Stimulated activated CD4-positive, alpha-beta T cell treated with anti-CD3 and anti-CD28 coated beads, TNF-alpha, amount 100 ng/mL, for 48 hours (primary cell): ENCODE results near the gene IL4I1.
A peak's percentile ranks its signal among the peaks of the same experiment; 100 is the strongest.

ENCODE experiments used
- DNase-seq, 3 donors: peaks; one replicate each; pipeline ENCODE4 v3.0.0-alpha.2; 2020; ENCODE audit warnings: low read depth in 3 of 3

IL4I1 gene

DNA sequence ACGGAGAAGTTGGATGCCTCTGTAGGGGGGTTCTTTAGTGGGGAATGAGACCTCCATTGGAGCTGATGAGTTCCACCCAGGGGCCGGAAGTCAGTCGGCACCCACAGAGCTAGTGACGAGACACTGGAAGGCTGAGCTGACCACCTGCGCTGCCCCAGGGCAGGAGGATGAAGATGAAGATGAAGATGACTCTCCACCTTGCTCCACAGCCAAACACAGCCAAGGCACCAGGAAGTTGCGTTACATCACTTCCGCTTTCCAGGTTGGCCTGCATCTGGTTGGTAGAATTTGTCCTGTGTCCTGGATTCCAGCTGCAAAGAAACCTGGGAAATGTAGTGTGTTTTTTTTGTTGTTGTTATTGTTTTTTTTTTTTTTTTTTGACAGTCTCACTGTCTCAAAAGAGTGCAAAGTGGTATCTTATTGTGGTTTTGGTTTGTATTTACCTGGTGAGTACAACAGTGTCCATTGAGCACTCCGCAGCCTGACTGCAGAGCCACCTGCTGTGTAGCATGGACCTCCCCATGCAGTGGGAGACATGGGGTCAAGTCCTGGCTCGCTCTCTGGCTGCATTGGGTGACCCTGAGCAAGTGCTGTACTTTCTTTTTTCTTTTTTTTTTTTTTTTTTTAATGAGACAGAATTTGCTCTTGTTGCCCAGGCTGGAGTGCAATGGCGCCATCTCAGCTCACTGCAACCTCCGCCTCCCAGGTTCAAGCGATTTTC lies 17.3 kb downstream of the IL4I1 start:
- DNase-seq = no peak

DNA sequence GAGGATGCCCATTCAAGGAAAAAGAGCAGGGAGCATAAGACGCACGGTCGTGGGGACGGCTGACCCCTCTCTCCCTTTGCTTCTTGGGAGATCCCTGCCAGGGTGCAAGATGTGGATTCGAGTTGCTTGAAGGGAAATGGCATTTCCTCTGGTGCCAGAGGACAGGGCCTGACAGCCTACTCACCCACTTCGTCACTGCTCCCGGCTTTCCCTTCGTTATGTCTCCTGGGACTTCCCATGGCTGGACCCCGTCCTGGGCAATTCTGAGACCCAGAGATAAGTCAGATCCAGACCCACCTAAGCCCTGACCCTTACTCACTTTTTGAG lies 18.0 kb downstream of the IL4I1 start:
- no peak for DNase-seq

DNA sequence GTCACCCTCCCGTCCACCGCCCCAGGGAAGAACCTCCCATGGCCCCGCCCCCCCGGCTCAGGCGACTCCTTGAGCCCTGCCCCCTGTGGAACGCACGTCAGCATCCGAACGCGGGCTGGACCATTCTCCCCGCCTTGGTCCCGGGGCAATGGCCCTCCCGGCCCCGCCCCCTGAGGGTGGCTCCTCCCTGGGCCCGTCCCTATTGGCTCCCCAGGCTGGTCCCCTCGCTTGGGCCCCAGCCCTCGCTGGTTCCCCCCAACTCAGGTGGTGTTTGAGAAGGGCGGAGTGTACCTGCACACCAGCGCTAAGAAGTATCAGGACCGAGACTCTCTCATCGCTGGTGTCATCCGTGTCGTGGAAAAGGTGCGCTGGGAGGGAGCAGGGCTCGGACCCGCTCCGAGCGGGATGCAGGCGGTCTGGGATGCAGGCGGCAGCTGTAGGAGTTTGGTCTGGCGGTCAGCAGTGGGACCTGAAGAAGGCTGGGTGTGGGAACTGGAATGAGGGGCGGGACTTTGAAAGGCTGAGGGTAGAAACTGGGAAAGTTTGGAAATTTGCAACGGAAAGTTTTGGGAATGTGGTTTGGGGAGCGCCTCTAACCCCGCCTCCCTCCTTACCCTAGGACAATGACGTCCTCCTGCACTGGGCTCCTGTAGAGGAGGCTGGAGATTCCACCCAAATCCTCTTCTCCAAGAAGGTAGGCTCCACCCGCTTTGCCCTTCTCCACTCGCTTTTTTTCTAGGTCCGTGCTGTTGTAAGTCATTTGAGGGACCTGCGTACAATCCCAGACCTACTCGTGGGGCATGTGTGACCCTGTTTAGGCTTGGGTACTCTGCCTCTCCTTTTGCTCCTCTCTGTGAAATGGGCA lies 18.6 kb downstream of the IL4I1 start:
- DNase-seq = peak; percentile 98 to 100 (median 98)

DNA sequence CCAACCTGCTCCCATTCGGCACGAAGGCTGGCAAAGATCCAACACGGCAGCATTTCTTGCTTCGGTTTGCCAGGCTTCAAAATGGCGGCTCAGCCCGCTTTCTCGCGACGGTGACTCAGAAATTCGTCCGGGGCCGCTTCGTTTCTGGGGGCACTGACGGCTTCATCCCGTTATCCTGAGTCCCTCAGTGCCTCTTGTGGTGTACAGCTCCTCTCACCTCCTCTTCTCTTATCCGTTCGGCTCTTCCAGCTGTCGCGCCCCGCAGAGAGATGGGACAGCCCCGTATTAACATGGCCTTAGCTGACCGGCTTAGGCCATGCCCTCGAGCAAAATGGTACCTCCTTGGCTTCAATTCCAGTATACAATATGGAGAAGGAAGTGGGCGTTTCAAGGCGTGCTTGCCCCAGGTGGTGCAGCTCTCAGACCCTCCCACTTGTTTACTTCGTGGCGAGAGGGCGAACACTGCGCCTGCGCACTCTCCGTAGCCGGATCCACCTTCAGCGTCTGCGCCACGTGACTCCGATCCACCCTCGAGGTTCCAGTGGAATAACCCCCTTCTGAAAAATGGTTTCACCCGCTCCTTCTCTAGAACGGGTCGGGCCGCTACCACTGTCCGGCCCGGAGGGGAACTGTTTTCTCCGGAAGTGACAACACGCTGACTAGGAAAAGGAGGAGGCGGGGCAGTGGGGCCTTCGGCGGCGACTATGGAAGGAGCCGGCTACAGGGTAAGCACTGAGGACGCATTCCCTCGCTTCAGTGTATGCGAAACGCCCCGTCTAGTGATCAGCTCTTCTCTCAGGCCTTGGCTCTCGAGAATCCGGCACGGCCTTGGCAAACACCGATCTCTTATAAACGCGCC lies 19.4 kb downstream of the IL4I1 start, which contains the start of the genes AKT1S1 and TBC1D17:
Gene AKT1S1, minus strand, starts transcription at position 336 of the 859 bp plus-strand sequence. CDS start 4,060 bp downstream, outside the sequence.
Gene TBC1D17, plus strand, starts transcription at position 683 of the 859 bp plus-strand sequence. Its CDS starts 22 bp downstream, at position 705.
- peak; percentile 93 to 97 (median 95) for DNase-seq

DNA sequence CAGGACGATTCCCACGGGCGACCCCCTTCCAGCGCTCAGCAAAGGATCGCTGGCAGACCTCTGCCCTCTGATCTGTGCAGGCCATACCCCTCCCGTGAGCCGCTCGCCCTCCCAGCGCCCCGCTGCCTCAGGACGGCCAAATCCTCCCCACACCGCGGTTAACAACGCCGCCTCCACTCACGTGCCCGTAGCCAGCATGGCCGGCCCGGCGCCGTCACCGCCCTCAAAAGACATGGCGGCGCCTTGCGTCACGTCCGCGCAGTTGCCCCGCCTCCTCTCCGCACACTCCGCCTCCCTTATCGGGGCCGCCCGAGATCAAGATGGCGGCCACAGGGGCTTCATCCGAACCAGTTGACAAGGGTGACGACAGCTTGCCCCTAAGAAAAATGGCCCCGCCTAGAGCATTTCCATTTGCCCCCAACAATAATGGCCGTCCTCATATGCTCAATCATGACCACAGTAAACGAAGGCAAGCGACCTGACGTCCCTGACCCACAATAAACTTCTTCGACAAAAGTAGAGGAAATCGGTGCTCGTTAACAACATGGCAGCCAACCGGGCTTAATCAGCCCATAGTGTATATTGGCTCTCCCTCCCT lies 20.2 kb downstream of the IL4I1 start:
- peak; percentile 95 to 97 (median 96) for DNase-seq

DNA sequence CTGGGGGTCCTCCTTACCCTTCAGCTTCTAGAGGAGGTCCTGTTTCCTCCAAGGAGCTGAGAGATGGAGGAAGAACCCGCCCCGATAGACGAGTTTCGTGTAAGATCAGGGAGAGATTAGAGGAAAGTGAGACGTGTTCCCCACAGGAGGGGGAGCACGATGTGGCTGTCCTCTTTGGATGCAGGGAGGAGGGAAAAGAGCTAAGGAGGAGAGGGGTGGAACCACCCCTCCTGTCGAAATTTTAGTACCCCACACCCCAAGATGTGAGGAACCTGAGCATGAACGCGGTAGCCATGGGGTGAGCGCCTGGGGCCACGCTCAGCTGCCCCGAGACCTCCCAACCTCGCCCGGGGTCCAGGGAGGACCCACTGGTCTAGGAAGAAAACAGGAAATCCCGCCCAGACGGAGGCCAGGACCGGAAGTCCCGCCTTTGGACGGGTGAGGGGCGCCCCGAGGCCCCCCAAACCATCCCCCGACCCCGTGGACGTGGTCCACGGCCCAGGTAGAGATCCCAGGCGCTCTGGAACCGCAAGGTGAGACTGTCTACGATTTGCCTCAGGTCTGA lies 20.7 kb downstream of the IL4I1 start:
- peak in 2 of 3 donors; percentile 18 to 46 for DNase-seq

DNA sequence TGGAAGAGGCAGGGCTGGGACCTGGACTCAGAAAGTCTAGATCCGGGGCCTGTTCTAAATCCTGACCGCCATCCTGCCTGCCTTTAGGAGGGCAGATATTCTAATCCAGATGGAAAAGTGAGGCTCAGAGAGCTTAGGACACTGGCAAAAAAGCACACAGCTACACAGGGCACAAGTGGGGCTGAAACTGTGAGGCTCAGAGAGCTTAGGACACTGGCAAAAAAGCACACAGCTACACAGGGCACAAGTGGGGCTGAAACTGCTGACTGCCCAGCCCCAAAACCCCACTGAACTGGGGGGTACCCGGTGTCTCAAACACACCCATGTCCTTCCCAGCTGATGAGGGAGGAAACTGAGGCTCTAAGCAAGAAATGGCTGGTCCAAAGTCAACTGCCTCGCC lies 21.5 kb downstream of the IL4I1 start:
- DNase-seq = no peak

DNA sequence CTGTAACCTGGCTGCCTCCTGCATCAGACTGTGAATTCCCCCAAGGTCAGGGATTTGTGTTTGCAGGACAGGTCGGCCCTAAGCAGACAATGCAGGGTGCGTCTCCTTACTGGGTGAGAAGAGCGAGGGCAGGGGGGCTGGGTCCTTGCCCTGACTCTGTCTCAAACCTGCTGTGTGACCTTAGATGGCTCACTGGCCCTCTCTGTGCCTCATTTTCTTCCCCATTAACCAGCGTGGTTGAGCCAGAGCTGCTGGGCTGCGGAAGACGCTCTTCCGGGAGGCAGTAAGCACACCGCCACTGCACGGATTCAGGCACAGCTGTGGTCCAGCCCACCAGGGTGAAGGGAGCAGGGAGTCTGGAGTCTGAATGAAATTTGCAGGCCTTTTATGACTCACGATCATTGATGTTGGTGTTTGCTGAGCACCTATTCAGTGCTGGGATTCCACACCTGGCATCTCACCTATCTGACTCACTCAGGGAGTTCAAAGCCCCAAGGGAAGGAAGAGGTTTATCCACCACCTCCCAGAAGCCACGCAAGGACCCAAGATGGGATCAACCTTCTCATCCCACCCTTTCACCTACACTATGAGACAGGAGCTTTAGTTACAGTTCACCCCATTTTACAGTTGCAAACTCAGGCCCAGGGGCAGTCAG lies 22.1 kb downstream of the IL4I1 start:
- DNase-seq = no peak

DNA sequence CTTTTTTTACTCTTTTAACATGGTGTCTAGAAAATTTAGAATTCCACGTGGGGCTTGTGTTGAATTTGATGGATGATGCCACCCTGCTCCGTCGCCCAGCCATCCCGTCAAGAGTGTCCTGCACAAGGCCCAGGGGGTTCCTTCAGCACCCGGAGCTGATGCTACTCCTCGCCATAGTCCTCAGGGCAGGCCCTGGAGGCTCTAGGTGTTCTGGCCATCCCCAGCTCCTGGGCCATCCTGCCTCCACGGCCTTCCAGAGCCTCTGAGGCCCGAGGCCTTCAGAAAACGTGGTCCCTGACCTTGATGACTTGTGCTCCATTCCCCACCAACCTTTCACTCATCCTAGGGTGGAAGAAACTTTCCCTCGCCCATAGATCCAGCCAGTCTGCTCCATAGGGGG lies 22.9 kb downstream of the IL4I1 start:
- no peak for DNase-seq

DNA sequence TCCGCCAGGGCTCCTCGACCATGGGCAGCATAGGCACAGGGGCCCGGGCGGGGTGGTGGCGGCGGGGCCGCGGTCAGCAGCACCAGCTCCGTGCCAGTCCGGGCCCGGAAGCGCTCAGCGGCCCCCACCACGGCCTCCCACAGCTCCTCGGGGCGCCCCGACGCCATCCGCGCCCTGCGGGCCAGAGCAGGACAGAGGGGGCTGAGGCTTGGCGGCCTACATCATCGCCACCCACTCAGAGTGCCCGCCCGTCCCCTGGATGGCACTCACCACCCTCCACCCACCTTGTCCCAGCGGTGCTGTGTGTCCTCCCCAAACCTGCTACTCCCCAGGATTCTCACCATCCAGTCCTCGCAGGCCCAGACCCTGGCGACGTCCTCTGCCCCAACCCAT lies 23.6 kb downstream of the IL4I1 start:
- no peak for DNase-seq

DNA sequence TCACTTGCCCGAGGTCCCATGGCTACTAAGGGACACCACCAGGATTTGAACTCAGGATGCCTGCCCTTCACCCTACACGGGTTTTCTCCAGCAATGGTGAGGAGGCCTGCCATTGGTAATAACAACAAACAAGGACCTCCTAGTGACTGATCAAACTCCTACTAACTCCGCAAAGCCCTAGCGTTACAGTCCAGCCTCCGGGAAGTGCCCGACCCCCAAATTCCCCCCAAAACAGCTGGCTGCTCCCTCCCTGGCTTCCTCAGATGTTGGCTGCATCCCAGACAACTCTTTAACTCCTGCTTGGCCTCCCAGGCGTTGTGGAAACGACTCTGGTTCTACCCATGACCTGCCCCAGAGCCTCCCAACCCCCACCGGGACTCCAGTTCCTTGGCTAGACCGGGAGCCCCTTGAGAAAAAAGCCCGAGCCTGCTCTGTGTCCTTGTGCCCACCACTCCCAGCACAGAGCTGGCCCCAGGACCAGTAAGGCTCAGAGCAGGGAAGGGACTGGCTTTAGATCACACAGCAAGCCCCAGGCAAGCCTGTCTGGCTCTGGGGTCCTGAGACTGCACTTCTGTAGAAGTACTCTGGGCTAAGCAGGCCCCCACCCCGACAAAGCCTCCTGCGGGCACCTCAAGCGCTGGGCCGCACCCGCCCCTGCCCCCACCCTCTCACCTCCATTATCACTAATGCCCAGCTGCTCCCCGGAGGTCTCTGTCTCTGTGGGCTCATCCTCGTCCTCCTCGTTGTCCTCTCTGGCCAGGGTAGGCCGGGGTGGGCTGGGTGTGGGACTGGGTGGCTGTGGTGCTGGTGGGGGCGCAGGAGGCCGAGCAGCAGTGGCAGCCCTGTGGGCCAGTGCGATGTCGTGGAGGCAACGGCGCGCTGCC lies 24.2 kb downstream of the IL4I1 start:
- DNase-seq = no peak

DNA sequence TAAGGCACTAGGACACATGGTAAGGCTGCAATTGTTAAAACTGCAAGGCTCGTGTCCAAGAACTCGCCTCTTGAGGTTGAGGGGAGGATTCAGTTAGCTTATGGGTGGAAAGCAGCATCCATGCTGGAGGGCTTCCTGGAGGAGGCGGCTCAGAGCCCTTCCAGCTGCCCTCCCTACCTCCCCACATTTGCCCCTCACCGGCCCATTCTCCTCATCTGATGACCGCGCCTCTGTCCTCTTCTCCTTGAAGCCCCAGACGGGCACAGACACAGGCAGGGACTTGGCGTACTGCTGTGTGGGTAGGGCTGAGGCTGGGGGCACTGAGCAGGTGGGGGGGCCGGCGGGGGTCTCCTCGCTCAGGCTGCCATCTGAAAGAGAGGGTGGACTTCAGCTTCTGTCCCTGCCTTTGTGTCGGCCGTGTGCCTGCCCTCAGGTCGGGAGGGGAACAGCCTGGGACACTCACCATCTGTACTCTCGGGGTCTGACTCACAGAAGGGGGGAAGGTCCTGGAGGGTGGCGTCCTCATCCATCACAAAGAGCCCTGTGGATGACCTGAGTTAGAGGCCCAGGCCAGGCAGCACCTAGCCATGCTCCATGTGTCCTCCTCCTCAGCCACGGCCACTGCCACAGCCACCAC lies 25.2 kb downstream of the IL4I1 start:
- DNase-seq = no peak

DNA sequence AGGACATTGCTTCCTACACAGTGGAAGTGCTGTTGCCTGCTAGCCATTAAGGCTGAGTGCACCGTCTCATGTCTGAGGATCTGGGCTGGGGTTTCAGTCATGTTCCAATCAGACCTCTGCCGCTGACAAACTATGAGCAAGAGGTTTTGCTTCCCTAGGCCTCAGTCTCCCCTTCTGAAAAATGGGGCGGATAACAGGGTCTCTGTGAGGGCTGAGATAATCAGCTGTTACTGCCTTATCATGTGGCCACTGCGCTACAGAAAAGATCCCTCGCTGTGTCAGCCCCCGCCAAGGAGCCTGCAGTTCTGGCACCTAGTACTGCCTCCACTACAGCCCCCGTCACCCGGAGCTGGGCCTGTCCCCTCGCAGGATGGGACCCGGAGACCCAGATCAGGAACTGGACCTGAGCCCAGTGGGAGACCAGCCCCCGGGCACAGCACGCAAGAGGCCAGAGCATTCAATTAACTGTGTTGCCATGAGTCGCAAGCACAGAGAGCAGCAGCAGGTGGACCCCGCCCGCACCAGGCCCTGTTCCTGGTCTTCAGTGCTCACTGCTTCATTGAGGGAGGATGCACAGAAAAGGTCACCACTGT lies 26.3 kb downstream of the IL4I1 start:
- DNase-seq = no peak

DNA sequence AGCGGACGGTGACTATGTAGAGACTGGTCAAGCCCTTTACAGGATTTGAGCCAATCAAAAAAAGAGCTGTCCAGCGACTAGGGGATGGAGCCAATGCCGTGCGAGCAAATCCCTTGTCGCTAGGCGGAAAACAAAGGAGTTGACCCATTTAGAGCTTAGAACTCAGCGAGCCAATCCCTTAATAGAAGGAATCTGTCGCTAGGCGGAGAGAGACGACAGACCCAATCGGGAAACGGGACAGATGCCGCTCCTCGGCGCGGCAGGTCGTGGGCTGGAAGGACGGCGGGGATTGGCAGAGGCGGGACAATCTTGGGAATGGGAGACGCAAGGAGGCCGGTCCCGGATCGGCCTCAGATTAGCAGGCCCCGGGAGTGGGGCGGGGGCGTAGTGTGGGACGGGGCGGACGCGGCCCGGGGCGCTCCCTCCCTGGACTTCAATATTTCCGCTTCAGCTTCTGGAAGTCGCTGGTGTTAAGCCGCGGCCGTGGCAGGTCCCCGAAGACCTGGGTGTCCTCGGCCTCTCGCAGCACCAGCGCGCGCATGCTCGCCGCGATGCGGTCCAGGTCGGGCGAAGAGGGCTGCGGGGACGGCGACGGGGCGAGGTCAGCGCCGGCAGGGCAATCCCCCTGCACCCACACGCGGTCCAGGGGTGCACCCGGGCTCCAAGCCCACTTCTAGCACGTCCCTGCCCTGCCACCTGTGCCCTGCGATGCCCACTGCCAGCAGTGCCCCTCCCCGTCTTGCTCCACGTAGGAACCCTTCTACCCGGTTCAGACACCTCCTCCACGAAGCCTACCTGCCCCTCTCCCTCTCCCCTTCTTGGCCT lies 27.0 kb downstream of the IL4I1 start:
- DNase-seq = peak; percentile 82 to 87 (median 83)

DNA sequence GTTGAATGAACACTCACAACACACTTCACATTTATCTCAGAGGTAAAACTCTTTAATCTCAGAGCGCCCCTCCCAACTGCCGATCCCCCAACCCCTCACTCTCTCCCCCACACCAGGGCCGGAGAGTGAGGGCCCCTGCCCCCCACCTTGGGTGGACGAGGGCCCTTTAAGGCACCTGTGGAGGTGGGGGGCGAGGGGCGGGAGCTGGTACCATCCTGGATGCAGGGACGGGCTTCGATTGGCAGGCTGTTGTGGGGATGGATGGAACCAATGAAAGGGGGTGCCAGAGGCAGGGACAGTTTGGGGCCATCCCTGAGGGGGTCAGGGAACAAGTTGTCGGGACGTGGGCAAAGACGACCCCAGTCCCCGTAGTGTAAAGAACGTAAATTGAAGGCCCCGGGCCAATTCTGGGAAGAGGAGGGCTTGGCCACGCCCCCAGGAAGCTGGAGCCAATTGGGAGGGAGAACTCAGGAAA lies 27.6 kb downstream of the IL4I1 start:
- no peak for DNase-seq

DNA sequence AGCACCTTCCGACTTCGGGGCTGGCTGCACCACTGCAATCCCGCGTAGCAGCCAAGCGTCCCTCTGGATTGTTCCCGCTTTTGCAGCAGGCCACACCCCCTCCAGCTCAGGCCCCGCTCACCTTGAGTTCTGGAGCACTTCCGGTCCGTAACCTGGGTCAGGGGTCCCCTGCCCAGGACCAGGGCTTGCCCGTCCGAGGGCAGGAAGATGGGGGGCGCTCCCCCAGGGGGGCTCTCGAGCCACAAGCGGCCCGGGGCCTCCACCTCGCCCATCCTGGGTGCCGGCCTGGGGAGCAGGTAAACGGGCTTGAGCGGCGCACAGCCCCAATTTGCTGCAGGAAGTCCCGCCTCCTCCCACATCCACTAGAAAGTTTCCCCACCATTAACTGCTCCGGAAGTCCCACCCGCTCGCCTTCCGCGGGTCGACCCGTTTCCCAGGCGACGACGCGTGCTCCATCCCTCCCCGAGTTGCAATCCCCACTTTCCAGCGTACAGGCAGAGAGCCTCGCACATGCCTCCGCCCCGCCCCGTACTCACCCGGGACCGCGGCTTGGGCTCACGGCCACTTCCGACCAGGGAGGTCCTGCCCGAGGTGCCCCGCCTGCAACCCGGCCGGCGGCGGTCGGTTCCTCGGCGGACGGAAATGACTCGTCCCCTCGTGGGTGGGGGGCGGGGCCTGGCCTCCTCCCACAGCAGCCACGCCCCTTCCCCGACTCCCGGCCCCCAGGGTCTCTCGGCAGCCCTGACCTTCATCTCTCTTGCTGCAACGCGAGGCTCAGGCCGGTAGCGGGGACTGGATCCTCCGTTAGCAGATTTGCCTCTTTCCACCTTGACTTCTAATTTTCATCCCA lies 29.5 kb downstream of the IL4I1 start, which contains the start of gene PNKP:
Gene PNKP, minus strand, starts transcription at position 644 of the 850 bp plus-strand sequence. Its CDS starts 372 bp downstream, at position 272.
- peak; percentile 61 to 90 (median 85) for DNase-seq

DNA sequence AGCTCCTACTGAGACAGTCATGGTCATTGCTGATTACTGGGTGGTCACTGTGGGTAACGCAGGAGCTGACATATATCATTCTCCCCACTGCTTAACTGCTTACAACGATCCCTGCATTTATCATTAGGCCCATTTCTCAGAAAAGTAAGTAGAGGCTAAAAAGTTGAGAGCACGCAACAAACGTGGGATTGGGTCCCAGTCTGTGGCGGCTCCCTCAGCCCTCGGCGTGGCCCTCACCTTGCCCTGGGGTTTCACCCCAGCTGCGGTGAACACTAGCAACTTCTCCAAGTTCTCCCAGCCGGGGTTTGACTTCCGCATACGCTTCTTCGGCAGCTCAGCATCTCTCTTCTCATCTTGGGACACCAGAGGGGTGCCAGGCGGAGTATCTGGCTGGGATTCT lies 31.8 kb downstream of the IL4I1 start:
- DNase-seq = no peak
